IPS DF 6.9 (cell line): ENCODE data around the gene THSD4.
"Not testable (repeated sequence)": the region's sequence is repeated elsewhere in the genome, so short reads cannot be mapped to it uniquely, and the experiment has no call there.

Experiments used
- DNase-seq: peaks from one replicate; pipeline ENCODE4 v3.0.0-alpha.2; 2013; ENCODE audit warnings: low read depth, low spot score
- H3K27ac ChIP-seq: one replicate; pipeline ENCODE4 v1.5.1; 2013; ENCODE audit warnings: low read length, control low read depth
- H3K27me3 ChIP-seq: 2 replicates; pipeline ENCODE4 v1.6.1; 2013; ENCODE audit warnings: mild to moderate bottlenecking, low read length; ENCODE audit not compliant: control insufficient read depth, insufficient read depth
- H3K36me3 ChIP-seq: 2 replicates; pipeline ENCODE4 v1.6.1; 2013; ENCODE audit warnings: low read length; ENCODE audit not compliant: control insufficient read depth, insufficient read depth
- H3K4me1 ChIP-seq: 2 replicates; pipeline ENCODE4 v1.6.1; 2013; ENCODE audit warnings: low read length; ENCODE audit not compliant: control insufficient read depth, insufficient read depth
- H3K4me3 ChIP-seq: 2 replicates; pipeline ENCODE4 v1.5.1; 2013; ENCODE audit warnings: mild to moderate bottlenecking, low read length
- H3K9me3 ChIP-seq: 2 replicates; pipeline ENCODE4 v1.6.1; 2013; ENCODE audit warnings: low read length, inconsistent platforms; ENCODE audit not compliant: control insufficient read depth, insufficient read depth
- WGBS: extraction: QIAGEN DNeasy Blood & Tissue Kit; methylation state at CpG from one replicate; pipeline ENCODE4 v1.1.7; 2013; ENCODE audit warnings: mixed read lengths, missing lambda C conversion rate; ENCODE audit not compliant: insufficient read length, insufficient coverage; 5-methylcytosine and 5-hydroxymethylcytosine counted together

Gene THSD4

GRCh38 chr15:71708741-71709140 lies 593.5 kb downstream of the THSD4 start:
- DNase-seq: no peak
- WGBS: no CpG with 5 or more reads among the region's 11 CpGs
- Histone ChIP-seq H3K4me3 (no peak overlapping the region), H3K9me3 (no peaks in the 10 kb centered on the region), H3K36me3 (no peaks in the 10 kb centered on the region), H3K4me1 (peaks cover 2% of the 10 kb centered on the region; the same call in 1 of the 2 replicates), H3K27ac (no peak overlapping the region), H3K27me3 (no peaks in the 10 kb centered on the region)

- Histone ChIP-seq H3K9me3 (no peaks in the 10 kb centered on the region), H3K27me3 (no peaks in the 10 kb centered on the region), H3K4me3 (no peak overlapping the region), H3K4me1 (peaks cover 2% of the 10 kb centered on the region; the same call in 1 of the 2 replicates), H3K27ac (no peak overlapping the region), H3K36me3 (no peaks in the 10 kb centered on the region)
- no peak for DNase-seq
- WGBS: no CpG with 5 or more reads among the region's 3 CpGs
These were observed 594.6 kb downstream of the THSD4 start for GRCh38 chr15:71709808-71710418.

GRCh38 chr15:71712182-71712581 lies 596.9 kb downstream of the THSD4 start:
- no peak overlapping the region for H3K27ac ChIP-seq
- no peaks in the 10 kb centered on the region for H3K9me3 ChIP-seq
- no peaks in the 10 kb centered on the region for H3K36me3 ChIP-seq
- H3K4me1 ChIP-seq: no peaks in the 10 kb centered on the region
- no peaks in the 10 kb centered on the region for H3K27me3 ChIP-seq
- H3K4me3 ChIP-seq: no peak overlapping the region
- DNase-seq: no peak

GRCh38 chr15:71713191-71713809 lies 598.0 kb downstream of the THSD4 start:
- H3K4me1 ChIP-seq: no peaks in the 10 kb centered on the region
- no peak overlapping the region for H3K27ac ChIP-seq
- WGBS: no CpG with 5 or more reads among the region's 5 CpGs
- no peak overlapping the region; the same call in 1 of the 2 replicates for H3K4me3 ChIP-seq
- no peaks in the 10 kb centered on the region for H3K36me3 ChIP-seq
- no peaks in the 10 kb centered on the region for H3K9me3 ChIP-seq
- no peak for DNase-seq
- H3K27me3 ChIP-seq: no peaks in the 10 kb centered on the region

- no peaks in the 10 kb centered on the region for H3K9me3 ChIP-seq
- WGBS: no CpG with 5 or more reads among the region's 1 CpG
- no peaks in the 10 kb centered on the region for H3K27me3 ChIP-seq
- DNase-seq: no peak
- H3K36me3 ChIP-seq: no peaks in the 10 kb centered on the region
- H3K27ac ChIP-seq: no peak overlapping the region
- H3K4me1 ChIP-seq: no peaks in the 10 kb centered on the region
- H3K4me3 ChIP-seq: no peak overlapping the region
These were observed 600.6 kb downstream of the THSD4 start for GRCh38 chr15:71715914-71716313.

- H3K4me1 ChIP-seq: no peaks in the 10 kb centered on the region
- H3K27me3 ChIP-seq: no peaks in the 10 kb centered on the region
- H3K9me3 ChIP-seq: no peaks in the 10 kb centered on the region
- no peaks in the 10 kb centered on the region for H3K36me3 ChIP-seq
- no peak for DNase-seq
- no peak overlapping the region for H3K27ac ChIP-seq
- H3K4me3 ChIP-seq: no peak overlapping the region
These were observed 601.7 kb downstream of the THSD4 start for GRCh38 chr15:71716990-71717389.

GRCh38 chr15:71718116-71718910 lies 603.0 kb downstream of the THSD4 start:
- Histone ChIP-seq H3K9me3 (no peaks in the 10 kb centered on the region), H3K4me1 (no peaks in the 10 kb centered on the region), H3K27ac (no peak overlapping the region), H3K4me3 (no peak overlapping the region), H3K36me3 (no peaks in the 10 kb centered on the region), H3K27me3 (no peaks in the 10 kb centered on the region)
- WGBS: no CpG with 5 or more reads among the region's 13 CpGs
- DNase-seq: no peak

DNA sequence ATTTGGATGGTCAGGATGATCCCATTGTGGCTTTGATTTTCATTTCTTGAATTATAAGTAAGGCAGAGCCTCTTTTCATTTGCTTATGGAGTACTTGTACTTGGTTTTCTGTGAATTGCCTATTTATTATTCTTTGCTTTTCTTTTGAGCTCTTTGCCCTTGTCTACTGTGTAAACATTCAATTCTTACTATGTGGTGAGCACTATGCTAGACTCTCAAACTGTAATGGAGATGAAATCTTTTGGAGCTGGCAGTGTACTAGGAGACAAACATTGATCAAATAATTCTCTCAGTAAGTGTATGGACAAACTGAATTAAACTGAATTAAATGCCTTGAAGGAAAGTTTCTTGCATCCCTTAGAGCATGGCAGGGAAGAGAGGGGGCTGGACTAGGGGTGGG lies 608.1 kb downstream of the THSD4 start:
- no peaks in the 10 kb centered on the region for H3K27me3 ChIP-seq
- DNase-seq: no peak

DNA sequence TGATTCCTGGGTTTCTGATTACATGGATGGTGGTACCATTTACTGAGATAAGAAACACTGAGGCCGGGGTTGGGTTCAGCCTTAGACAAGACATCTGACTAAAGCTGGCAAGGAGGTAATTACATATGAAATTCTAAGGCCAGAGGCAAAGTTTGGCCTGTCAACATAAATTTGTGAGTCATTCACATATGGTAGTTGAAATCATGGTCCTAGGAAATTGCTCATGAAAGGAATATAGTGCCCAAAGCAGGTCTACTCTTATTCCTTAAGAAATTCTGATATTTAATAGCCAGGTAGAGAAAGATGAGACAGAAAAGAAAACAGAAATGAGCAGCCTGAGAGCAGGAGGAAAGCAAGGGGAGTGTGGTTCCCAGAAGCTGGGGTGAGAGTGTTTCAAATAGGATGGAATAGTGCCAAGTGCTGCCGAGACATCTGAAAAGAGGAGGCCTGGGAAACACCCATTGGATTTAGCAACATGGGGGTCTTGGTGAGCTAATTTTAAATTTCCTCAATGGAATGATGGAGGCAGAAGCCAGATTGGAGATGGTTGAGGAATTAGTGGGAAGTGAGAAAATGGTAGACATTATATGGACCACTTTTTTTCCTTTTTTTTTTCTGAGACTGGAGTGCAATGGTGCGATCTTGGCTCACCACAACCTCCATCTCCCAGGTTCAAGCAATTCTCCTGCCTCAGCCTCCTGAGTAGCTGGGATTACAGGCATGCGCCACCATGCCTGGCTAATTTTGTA lies 610.1 kb downstream of the THSD4 start:
- not testable (repeated sequence) for H3K4me1 ChIP-seq, H3K27ac ChIP-seq, H3K9me3 ChIP-seq, H3K36me3 ChIP-seq, H3K4me3 ChIP-seq, H3K27me3 ChIP-seq, DNase-seq
- WGBS: no CpG with 5 or more reads among the region's 4 CpGs

More for the DNA sequence above, 608.1 kb downstream of the THSD4 start:
- no peaks in the 10 kb centered on the region for H3K4me1 ChIP-seq
- no peak overlapping the region for H3K27ac ChIP-seq
- H3K36me3 ChIP-seq: no peaks in the 10 kb centered on the region
- H3K9me3 ChIP-seq: no peaks in the 10 kb centered on the region
- no peak overlapping the region for H3K4me3 ChIP-seq

GRCh38 chr15:71728881-71729280 lies 613.6 kb downstream of the THSD4 start:
- Histone ChIP-seq H3K9me3 (no peaks in the 10 kb centered on the region), H3K4me1 (no peaks in the 10 kb centered on the region), H3K36me3 (no peaks in the 10 kb centered on the region), H3K27me3 (no peaks in the 10 kb centered on the region), H3K27ac (no peak overlapping the region), H3K4me3 (no peak overlapping the region)
- no peak for DNase-seq
- WGBS: no CpG with 5 or more reads among the region's 3 CpGs
